NCI-H345 (cell line): ENCODE measurements around the gene TRAPPC3L.

Source experiments
- DNase-seq: peaks from one replicate; lab custom pipeline; 2025; lab: John Stamatoyannopoulos, UW

TRAPPC3L gene

GRCh38 chr6:116545651-116546050 is at the start of gene TRAPPC3L:
Gene TRAPPC3L (minus strand): TSS chr6:116545684. CDS start chr6:116545514, 170 bp downstream.
- no peak for DNase-seq

DNA sequence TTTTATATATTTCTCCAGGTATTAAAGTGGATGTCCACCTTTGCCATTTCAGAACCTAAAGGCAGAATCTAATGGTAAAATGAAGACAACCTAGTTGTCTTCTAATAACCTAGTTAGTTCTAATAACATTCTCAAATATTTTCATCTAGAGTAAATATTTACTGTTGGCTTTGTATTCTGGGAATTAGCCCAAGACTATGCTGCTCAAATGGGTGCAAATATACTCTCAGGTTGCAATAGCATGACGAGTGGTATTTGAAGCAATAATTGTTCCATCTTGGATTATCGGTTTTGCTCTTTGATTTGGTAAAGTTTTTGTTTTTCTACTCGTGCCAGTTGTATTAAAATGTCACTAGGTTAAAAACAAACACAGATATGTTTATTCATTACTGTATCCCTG is 49.8 kb upstream of the TRAPPC3L start:
- no peak for DNase-seq

- DNase-seq, result no peak
These were observed 41.3 kb upstream of the TRAPPC3L start for GRCh38 chr6:116586738-116587137.

GRCh38 chr6:116586276-116586675 is 40.8 kb upstream of the TRAPPC3L start:
- no peak for DNase-seq

DNA sequence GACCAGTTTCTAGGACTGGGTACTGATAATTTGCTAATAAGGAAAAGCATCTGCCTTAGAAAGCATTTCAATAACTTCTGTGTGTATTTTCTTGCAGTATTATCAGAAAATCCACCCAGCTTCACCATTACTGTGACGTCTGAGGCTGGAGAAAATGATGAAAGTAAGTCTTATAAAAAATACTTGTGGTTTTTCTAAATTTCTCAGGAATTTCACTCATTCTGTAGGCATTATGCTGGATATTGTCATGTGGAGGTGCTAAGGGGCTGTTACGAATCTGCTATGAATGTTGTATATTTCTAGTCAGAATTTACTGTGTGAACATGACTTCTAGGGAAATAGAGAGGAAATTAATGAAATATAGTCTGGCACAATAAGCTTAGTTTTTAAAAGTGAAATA is 34.7 kb upstream of the TRAPPC3L start:
- no peak for DNase-seq

GRCh38 chr6:116579143-116579542 is 33.7 kb upstream of the TRAPPC3L start:
- DNase-seq, result no peak

GRCh38 chr6:116578335-116578734 is 32.9 kb upstream of the TRAPPC3L start:
- no peak for DNase-seq

- no peak for DNase-seq
These were observed 32.0 kb upstream of the TRAPPC3L start for GRCh38 chr6:116577486-116577885.

DNA sequence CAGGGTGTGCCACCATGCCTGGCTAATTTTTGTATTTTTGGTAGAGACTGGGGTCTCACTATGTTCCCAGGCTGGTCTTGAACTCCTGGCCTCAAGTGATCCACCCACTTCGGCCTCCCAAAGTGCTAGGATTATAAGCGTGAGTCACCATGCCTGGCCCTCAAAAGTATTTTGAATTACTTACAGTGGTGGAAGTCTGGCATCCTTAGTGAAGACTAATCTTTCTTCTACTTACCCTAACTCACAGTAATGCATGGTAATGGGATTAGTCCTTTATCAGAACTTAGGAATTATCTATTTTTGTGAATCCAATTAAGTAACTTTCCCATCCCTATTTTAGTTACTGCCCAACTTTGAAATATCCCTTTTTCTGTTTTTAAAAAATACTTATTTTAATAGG is 29.7 kb upstream of the TRAPPC3L start:
- no peak for DNase-seq

DNA sequence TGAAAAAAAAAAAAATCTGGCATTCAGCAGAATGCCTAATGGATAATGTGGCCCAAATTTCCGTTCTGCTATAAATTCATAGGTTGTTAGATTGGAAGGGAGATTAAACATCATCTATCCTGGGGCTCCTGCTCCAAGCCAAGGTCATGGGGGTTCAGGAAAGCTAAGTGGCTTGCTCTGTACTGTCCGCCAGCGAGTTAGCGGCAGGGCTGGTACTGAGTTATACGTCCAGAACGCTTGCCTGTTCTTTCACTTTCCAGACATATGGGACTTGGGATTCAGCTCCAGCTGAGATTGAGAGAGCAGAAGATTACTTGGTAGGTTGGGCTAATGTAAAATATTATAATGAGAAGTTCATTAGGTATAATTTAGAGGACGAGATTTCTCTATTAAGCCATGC is 26.7 kb upstream of the TRAPPC3L start:
- DNase-seq, result no peak

DNA sequence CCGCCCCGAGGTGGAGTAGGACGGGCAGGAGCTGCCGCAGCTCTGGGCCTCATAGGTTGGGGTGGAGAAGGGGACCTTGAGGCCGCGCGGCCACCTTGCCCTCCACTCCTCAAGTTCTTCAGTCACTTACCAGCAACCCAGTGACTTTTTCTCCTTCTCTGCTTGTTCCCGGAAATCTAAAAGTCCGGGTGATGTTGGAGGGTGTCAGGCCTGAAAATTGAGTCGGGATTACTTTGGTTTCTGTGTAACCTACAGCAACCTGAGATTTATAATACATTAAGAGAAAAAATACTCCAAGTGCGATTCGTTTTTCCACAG is 26.2 kb upstream of the TRAPPC3L start:
- no peak for DNase-seq

DNA sequence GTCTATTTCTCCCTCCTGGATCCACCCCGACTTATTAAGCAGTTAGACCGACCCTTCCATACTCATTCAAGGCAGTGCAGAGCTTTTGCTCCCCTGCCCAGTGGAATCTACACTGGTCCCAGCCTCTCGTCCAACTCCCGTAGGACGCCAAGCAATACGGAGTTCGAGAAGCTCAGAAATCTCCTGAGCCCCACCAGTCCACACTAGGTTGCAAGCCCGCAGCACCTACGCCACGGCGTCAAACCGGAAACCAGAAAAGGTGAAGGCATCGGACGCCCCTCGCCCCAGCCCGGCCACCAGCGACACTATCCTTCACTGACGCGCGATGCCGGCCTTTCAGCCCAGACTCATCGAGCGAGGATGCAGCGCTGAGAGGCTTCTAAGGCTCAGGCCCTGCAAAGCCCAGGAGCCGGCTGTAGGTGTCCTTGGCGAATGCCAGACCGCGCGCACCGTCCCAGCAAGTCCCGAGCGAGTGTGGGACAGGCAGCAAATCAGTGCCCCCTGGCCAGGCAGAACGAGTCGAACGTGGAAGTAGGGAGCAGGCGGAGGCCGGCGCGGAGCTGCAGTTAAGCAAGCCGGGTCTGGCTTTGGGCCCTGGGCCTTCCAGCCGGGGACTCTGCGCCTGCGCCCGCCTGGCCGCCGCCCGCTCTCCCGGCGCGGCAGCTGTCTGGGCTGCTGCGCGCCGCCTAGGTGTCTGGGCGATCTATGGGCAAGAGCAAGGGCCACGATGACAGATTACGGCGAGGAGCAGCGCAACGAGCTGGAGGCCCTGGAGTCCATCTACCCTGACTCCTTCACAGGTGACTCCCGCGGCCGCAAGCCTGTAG is 25.6 kb upstream of the TRAPPC3L start, which contains the start of gene RWDD1:
TSS of gene RWDD1 (plus strand) at position 649 of the 827 bp plus-strand sequence. CDS start at position 728, 79 bp downstream.
- DNase-seq, result peak; percentile 97

GRCh38 chr6:116568821-116569755 is 23.6 kb upstream of the TRAPPC3L start:
- no peak for DNase-seq

DNA sequence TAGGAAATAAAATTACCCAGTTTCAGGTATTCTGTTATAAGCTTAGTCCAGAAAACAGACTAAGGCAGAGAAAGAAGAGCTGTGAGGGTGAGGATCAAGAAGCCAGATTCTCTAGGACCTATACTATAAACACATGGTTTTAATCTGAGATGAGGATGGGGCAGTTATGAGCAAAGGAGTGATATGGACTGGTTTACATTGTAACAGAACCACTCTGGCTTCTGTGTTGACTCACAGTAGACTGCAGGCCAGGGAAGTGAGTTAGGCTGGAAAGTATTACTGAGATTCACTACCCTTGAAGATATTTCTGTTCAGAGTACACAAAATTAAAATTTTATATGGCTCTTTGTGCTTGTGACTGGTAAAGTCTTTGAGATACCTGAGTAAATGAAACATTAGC is 22.6 kb upstream of the TRAPPC3L start:
- no peak for DNase-seq

DNA sequence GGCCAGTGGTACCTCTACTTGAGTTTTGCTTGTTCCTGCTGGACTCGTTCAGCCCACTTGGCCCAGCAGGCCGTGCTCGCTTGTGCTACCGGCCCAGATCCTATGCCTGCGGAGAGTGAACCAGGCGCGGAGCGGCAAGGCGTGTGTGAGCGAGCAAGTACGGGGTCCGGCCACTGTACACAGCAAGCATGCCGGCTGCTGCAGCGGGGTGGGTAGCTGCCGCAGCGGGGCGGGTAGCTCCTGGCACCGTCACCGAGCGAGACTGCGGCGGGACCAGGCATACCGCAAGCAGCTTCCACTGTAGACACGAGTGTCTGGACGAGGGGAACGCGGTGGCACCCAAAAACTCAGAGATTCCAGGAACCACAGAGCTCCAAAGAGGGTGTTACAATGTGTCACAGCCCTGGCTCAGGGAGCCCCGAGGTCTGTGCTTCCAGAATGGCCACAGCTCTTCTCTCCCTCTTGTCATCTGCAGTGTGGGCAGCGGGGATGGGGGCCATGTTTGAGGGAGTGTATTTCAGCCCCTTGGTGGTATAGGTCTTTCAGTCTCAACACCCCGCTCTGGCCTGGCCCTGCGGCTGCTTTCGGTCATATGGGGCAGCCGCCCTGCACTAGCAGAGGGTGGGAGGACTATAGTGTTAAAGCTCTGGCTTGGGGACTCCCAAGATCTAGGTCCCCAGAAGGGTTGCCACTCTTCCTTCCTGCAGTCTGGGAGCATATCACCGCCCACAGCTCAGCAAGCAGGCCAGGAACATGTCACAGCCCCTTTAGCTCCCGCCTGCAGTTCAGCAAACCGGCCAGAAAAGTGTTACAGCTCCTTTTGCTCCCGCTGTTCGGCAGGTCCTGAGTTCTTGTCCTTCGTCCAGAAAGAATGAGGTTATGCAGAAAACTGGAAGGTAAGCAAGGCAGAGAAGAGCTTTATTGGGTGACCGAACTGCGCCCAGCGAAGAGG is 19.7 kb upstream of the TRAPPC3L start:
- DNase-seq, result no peak

GRCh38 chr6:116564311-116564710 is 18.8 kb upstream of the TRAPPC3L start:
- DNase-seq, result no peak

DNA sequence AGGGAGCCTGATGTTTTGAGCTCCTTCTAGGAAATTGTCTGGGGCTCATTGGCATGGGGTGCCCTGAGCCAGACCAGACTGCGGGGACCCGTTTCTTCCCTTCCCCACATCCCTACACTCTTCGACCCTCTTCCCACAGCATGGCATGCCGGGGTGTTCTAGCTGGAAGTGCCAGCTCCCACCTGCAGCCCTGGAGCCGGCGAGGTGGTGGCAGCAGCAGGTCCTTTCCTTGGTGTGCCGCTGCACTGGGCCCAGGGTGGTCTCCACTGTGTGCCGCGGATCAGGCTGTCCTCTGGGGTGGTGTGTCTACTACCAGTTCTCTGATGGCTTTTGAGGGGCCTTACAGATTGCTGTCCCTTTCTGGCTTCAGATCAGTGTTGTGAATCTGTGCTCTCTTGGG is 18.3 kb upstream of the TRAPPC3L start:
- DNase-seq, result no peak

DNA sequence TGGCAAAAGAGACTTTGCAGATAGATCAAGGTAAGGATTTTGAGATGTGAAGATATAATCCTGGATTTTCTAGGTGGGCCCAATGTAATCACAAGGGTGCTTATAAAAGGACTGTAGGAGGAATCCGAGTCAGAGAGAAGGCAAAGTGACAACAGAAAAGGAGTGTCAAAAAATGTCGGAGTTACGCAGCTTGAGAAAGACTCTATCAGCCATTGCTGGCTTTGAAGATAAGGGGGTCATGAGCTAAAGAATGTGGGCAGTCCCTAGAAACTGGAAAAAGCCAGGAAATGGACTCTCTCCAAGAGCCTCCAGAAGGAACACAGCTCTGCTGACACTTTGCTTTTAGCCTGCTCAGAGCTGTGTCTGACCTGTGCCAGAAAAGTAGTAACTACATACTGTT is 17.1 kb upstream of the TRAPPC3L start:
- no peak for DNase-seq

GRCh38 chr6:116562019-116562403 is 16.5 kb upstream of the TRAPPC3L start:
- DNase-seq, result no peak

GRCh38 chr6:116561377-116562018 is 16.0 kb upstream of the TRAPPC3L start:
- DNase-seq, result peak; percentile 60

GRCh38 chr6:116560130-116560529 is 14.6 kb upstream of the TRAPPC3L start:
- DNase-seq, result no peak
